Measurements from ENCODE around the gene TMEM9. TPM values are rescaled to one million over a fixed set of nuclear protein-coding genes. Genes with fewer than 3 reads are reported as not detected.

The TMEM9 gene
- total and polyA plus RNA-seq, 4 donors, result 30.5 to 59.5 (median 49.0) TPM

- 85% methylated on average over 6 of the region's 6 CpGs for WGBS
- no peak for DNase-seq (ENCODE audit: low spot score)
These were observed 39.8 kb upstream of the TMEM9 start for GRCh38 chr1:201194046-201194445.

DNA sequence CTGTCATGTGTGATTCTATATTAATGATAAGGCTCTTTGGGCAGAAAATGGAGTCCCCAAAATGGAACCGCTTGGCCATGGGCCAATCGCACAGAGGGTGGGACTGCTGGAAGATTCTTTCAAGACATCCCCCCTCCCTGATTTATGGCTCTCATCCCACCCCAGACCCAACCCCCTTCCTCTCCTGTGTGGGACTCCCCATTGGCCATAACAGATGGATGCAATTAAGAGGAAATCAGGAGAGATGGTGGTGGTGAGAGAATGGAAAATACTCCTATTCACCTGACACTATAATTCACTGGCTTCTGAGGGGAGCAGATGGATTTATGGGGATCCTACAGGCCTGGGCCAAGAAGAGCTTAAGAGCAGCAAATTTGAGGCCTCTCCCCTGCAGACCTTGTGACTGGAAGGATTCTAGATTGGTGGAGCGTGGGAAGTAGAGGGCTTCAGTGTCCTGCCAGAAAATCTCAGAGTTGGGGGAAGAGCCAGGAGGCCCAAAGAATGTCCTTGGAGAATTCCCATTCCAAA is 38.1 kb upstream of the TMEM9 start:
- Histone ChIP-seq H3K4me3 (ENCODE audit: low read depth in 1 of 3, low read length in 3 of 3) (no peak overlapping the region), H3K4me1 (ENCODE audit: control insufficient read depth in 4 of 4, insufficient read depth in 4 of 4, low read length in 3 of 4) (no peaks in the 10 kb centered on the region), H3K27me3 (ENCODE audit: control insufficient read depth in 4 of 4, insufficient read depth in 4 of 4, low read length in 3 of 4) (peaks cover 0 to 2% (median 0%) of the 10 kb centered on the region in 4 donors), H3K9me3 (ENCODE audit: control insufficient read depth in 4 of 4, low read length in 3 of 4) (no peaks in the 10 kb centered on the region), H3K27ac (ENCODE audit: low read depth in 1 of 2, low read length in 2 of 2) (no peak overlapping the region), H3K9ac (ENCODE audit: low read depth in 1 of 2, low read length in 2 of 2) (no peak overlapping the region), H3K36me3 (ENCODE audit: control insufficient read depth in 4 of 4, insufficient read depth in 3 of 4, low read depth in 1 of 4, low read length in 3 of 4) (no peaks in the 10 kb centered on the region)
- WGBS, result 78% methylated on average over 3 of the region's 3 CpGs
- DNase-seq (ENCODE audit: low spot score), result no peak
- TF ChIP-seq SP1 (IDR thresholded peaks at IDR 0.05), result no peak
- TF ChIP-seq FOXA1 (IDR thresholded peaks at IDR 0.05), result no peak
- no peak for TF ChIP-seq RAD21 (IDR thresholded peaks at IDR 0.05)
- TF ChIP-seq, protein P1, sequence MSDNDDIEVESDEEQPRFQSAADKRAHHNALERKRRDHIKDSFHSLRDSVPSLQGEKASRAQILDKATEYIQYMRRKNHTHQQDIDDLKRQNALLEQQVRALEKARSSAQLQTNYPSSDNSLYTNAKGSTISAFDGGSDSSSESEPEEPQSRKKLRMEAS (IDR thresholded peaks at IDR 0.05), result no peak
- TF ChIP-seq HNF4A (conservative IDR thresholded peaks at IDR 0.05), result no peak
- no peak for TF ChIP-seq YY1 (IDR thresholded peaks at IDR 0.05)
- no peak for TF ChIP-seq RXRA (IDR thresholded peaks at IDR 0.05)
- no peak for TF ChIP-seq REST (IDR thresholded peaks at IDR 0.05)
- no peak for TF ChIP-seq ZBTB33 (IDR thresholded peaks at IDR 0.05)
- TF ChIP-seq HNF4G (IDR thresholded peaks at IDR 0.05), result no peak
- no peak for TF ChIP-seq FOXA2 (IDR thresholded peaks at IDR 0.05)
- TF ChIP-seq TAF1 (conservative IDR thresholded peaks at IDR 0.05), result no peak

More at GRCh38 chr1:201194046-201194445, 39.8 kb upstream of the TMEM9 start:
- Histone ChIP-seq H3K9ac (ENCODE audit: low read depth in 1 of 2, low read length in 2 of 2) (no peak overlapping the region), H3K9me3 (ENCODE audit: control insufficient read depth in 4 of 4, low read length in 3 of 4) (no peaks in the 10 kb centered on the region), H3K4me1 (ENCODE audit: control insufficient read depth in 4 of 4, insufficient read depth in 4 of 4, low read length in 3 of 4) (no peaks in the 10 kb centered on the region), H3K4me3 (ENCODE audit: low read depth in 1 of 3, low read length in 3 of 3) (no peak overlapping the region), H3K27me3 (ENCODE audit: control insufficient read depth in 4 of 4, insufficient read depth in 4 of 4, low read length in 3 of 4) (peaks cover 0 to 2% (median 0%) of the 10 kb centered on the region in 4 donors), H3K36me3 (ENCODE audit: control insufficient read depth in 4 of 4, insufficient read depth in 3 of 4, low read depth in 1 of 4, low read length in 3 of 4) (no peaks in the 10 kb centered on the region), H3K27ac (ENCODE audit: low read depth in 1 of 2, low read length in 2 of 2) (no peak overlapping the region)
- TF ChIP-seq TAF1 (conservative IDR thresholded peaks at IDR 0.05), result no peak
- TF ChIP-seq SP1 (IDR thresholded peaks at IDR 0.05), result no peak
- TF ChIP-seq FOXA2 (IDR thresholded peaks at IDR 0.05), result no peak
- TF ChIP-seq, protein P1 (IDR thresholded peaks at IDR 0.05), result no peak
- TF ChIP-seq NR2F2 (IDR thresholded peaks at IDR 0.05), result no peak
- TF ChIP-seq, protein P2, sequence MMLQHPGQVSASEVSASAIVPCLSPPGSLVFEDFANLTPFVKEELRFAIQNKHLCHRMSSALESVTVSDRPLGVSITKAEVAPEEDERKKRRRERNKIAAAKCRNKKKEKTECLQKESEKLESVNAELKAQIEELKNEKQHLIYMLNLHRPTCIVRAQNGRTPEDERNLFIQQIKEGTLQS (IDR thresholded peaks at IDR 0.05), result no peak
- no peak for TF ChIP-seq YY1 (IDR thresholded peaks at IDR 0.05)
- no peak for TF ChIP-seq JUND (IDR thresholded peaks at IDR 0.05)
- TF ChIP-seq REST (IDR thresholded peaks at IDR 0.05), result no peak
- TF ChIP-seq GABPA (IDR thresholded peaks at IDR 0.05 in 1 of 2, conservative IDR thresholded peaks at IDR 0.05 in 1 of 2), result no peak
- TF ChIP-seq EGR1 (IDR thresholded peaks at IDR 0.05; ENCODE audit: low read depth in 2 of 2), result no peak
- no peak for TF ChIP-seq HNF4G (IDR thresholded peaks at IDR 0.05)
- TF ChIP-seq RXRA (IDR thresholded peaks at IDR 0.05), result no peak

All from liver (tissue), 9 donors.